OCI-LY1 (cell line): ENCODE measurements around the gene VWC2L.

ENCODE experiments used
- H2AFZ ChIP-seq: fragments of 200-600 bp; sonication (generic), shearing (Covaris generic); 2 replicates; pipeline ENCODE4 v1.6.0; 2014; ENCODE audit warnings: antibody characterized with exemption, mild to moderate bottlenecking, low read length
- H3F3A ChIP-seq: fragments of 200-600 bp; sonication (generic), shearing (Covaris generic); 2 replicates; pipeline ENCODE4 v1.6.0; 2014; ENCODE audit warnings: mild to moderate bottlenecking, antibody characterized with exemption, low read length, moderate library complexity; ENCODE audit not compliant: insufficient read depth
- H3K27ac ChIP-seq: fragments of 200-600 bp; sonication (generic); 2 replicates; pipeline ENCODE4 v1.5.1; 2014; ENCODE audit warnings: low read length, mixed run types, mild to moderate bottlenecking, low read depth; ENCODE audit not compliant: poor library complexity, severe bottlenecking
- H3K27me3 ChIP-seq: fragments of 200-600 bp; sonication (generic); 2 replicates; pipeline ENCODE4 v1.6.0; 2014; ENCODE audit warnings: antibody characterized with exemption, mild to moderate bottlenecking, low read length, moderate library complexity; ENCODE audit not compliant: insufficient read depth
- H3K36me3 ChIP-seq: fragments of 200-600 bp; sonication (generic); 2 replicates; pipeline ENCODE4 v1.6.1; 2014; ENCODE audit warnings: mild to moderate bottlenecking, antibody characterized with exemption, low read length, moderate library complexity, mixed read lengths; ENCODE audit not compliant: insufficient read depth
- H3K4me1 ChIP-seq: fragments of 200-600 bp; sonication (generic); 2 replicates; pipeline ENCODE4 v1.5.1; 2014; ENCODE audit warnings: mild to moderate bottlenecking, low read length, moderate library complexity; ENCODE audit not compliant: insufficient read depth, severe bottlenecking
- H3K4me2 ChIP-seq: fragments of 200-600 bp; sonication (generic), shearing (Covaris generic); 2 replicates; pipeline ENCODE4 v1.6.1; 2014; ENCODE audit warnings: low read length
- H3K4me3 ChIP-seq: fragments of 200-600 bp; sonication (generic); 2 replicates; pipeline ENCODE4 v1.5.1; 2014; ENCODE audit warnings: low read length, low read depth, mild to moderate bottlenecking, mixed read lengths; ENCODE audit not compliant: poor library complexity, severe bottlenecking
- H3K79me2 ChIP-seq: fragments of 200-600 bp; shearing (Covaris generic); 2 replicates; pipeline ENCODE4 v1.6.1; 2016; ENCODE audit warnings: mixed run types, low read length, mixed read lengths; ENCODE audit not compliant: insufficient read depth
- H3K9ac ChIP-seq: fragments of 200-600 bp; sonication (generic), shearing (Covaris generic); 2 replicates; pipeline ENCODE4 v1.6.1; 2014; ENCODE audit warnings: mild to moderate bottlenecking, low read length, mixed read lengths
- H3K9me2 ChIP-seq: fragments of 200-600 bp; sonication (generic), shearing (Covaris generic); 2 replicates; pipeline ENCODE4 v1.6.1; 2014; ENCODE audit warnings: low read depth, mild to moderate bottlenecking, low read length, mixed read lengths
- H3K9me3 ChIP-seq: fragments of 200-600 bp; shearing (Covaris generic); 2 replicates; pipeline ENCODE4 v1.6.1; 2014; ENCODE audit warnings: low read length, mixed read lengths
- H4K20me1 ChIP-seq: fragments of 200-600 bp; sonication (generic), shearing (Covaris generic); 2 replicates; pipeline ENCODE4 v1.6.0; 2016; ENCODE audit warnings: mild to moderate bottlenecking, low read length; ENCODE audit not compliant: insufficient read depth
- EZH2 ChIP-seq: fragments of 200-600 bp; sonication (generic), shearing (Covaris generic); IDR thresholded peaks from 2 replicates; pipeline ENCODE4 v1.8.0; 2017; ENCODE audit warnings: borderline replicate concordance, mixed run types, mild to moderate bottlenecking, antibody characterized with exemption, low read length, moderate library complexity, mixed read lengths
- TF ChIP-seq, protein P1 (sequence below): fragments of 200-600 bp; sonication (generic), shearing (Covaris generic); IDR thresholded peaks from 2 replicates; pipeline ENCODE4 v1.5.1; 2017; ENCODE audit warnings: mild to moderate bottlenecking, antibody characterized with exemption, low read length, moderate library complexity, mixed read lengths

The VWC2L gene

DNA sequence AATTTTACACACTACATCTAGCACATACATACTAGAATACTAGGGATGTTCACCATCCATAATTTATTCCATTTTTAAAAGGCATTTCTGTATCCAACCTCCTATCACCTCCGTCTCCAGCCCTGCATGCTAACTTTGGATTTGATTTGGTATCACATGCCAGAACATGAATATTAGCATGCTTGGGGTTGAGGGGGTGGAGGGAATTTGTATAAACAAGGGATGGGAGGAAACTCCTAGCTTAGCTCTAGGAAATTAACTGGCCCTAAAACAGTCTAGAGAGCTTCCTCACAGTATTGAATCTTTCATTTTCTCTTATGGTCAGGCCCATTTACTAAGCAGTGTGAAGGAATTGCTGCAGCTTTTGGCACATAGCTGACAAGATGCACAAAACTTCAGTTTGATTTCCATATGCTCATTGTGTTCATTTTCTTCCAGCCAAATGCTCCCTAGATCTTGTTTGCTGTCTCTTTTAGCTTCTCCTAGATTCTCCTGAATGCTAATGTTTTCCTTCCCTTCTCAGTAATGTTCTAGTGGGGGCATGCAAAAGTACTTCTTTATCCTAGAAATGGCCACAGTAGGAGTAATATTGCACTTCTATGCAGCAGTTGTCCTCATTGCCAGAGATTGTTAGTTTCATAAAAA is 135.2 kb downstream of the VWC2L start:
- Histone ChIP-seq H3K27me3 (no peaks in the 10 kb centered on the region), H3K9me2 (no peaks in the 10 kb centered on the region), H3K4me2 (no peak overlapping the region), H3F3A (no peaks in the 10 kb centered on the region), H4K20me1 (no peaks in the 10 kb centered on the region), H3K79me2 (no peaks in the 10 kb centered on the region), H3K36me3 (no peaks in the 10 kb centered on the region), H2AFZ (no peak overlapping the region), H3K4me1 (no peaks in the 10 kb centered on the region), H3K9me3 (no peaks in the 10 kb centered on the region), H3K4me3 (no peak overlapping the region), H3K9ac (no peak overlapping the region), H3K27ac (no peak overlapping the region)
- no peak for TF ChIP-seq EZH2
- TF ChIP-seq, protein P1, sequence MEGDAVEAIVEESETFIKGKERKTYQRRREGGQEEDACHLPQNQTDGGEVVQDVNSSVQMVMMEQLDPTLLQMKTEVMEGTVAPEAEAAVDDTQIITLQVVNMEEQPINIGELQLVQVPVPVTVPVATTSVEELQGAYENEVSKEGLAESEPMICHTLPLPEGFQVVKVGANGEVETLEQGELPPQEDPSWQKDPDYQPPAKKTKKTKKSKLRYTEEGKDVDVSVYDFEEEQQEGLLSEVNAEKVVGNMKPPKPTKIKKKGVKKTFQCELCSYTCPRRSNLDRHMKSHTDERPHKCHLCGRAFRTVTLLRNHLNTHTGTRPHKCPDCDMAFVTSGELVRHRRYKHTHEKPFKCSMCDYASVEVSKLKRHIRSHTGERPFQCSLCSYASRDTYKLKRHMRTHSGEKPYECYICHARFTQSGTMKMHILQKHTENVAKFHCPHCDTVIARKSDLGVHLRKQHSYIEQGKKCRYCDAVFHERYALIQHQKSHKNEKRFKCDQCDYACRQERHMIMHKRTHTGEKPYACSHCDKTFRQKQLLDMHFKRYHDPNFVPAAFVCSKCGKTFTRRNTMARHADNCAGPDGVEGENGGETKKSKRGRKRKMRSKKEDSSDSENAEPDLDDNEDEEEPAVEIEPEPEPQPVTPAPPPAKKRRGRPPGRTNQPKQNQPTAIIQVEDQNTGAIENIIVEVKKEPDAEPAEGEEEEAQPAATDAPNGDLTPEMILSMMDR: no peak

DNA sequence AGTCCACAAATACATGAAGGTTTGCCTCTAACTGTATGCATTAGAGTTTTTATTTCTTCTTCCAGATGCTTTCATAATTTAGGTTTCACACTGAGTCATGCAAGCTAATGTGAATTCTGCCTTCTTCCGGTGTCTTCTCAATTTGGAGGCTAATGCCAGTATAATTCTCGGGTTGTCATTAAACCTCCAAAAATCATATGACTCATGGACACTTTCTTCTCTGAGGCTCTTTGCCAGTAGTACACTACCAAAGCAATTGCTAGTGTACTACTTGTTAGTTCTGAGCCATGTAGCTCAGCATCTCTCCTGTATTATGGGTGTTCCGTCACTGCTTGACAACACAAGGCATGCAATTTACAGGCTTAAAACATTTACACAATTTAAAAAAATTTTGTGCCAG is 137.1 kb downstream of the VWC2L start:
- Histone ChIP-seq H3K4me2 (no peak overlapping the region), H3K9ac (no peak overlapping the region)

DNA sequence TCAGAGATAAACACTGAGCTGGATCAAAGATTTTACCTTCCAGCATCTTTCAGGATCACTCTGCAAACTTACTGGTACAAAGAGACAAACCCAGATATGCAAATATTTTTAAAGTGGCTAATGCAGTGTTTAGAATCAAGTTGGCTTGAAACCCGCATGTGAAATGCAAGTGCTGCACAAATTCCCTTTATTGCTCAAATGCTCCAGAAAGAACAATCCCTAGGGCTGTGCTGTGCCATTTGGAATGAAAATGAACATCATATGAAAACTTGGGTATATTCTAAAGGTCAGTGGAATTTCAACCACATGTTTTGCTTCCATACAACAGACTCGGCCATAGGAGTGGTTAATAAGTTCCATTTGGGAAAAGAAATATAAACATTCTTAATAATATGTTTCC is 139.1 kb downstream of the VWC2L start:
- Histone ChIP-seq H4K20me1 (no peaks in the 10 kb centered on the region), H3K9me3 (no peaks in the 10 kb centered on the region), H3K4me2 (no peak overlapping the region), H2AFZ (no peak overlapping the region), H3K9ac (no peak overlapping the region), H3K4me3 (no peak overlapping the region), H3K36me3 (no peaks in the 10 kb centered on the region), H3K79me2 (no peaks in the 10 kb centered on the region), H3K9me2 (no peaks in the 10 kb centered on the region), H3K27ac (no peak overlapping the region), H3F3A (no peaks in the 10 kb centered on the region), H3K4me1 (no peaks in the 10 kb centered on the region), H3K27me3 (no peaks in the 10 kb centered on the region)
- TF ChIP-seq, protein P1: no peak
- no peak for TF ChIP-seq EZH2

More for the DNA sequence above, 137.1 kb downstream of the VWC2L start:
- Histone ChIP-seq H3K9me2 (no peaks in the 10 kb centered on the region), H3K79me2 (no peaks in the 10 kb centered on the region), H3K4me3 (no peak overlapping the region), H3F3A (no peaks in the 10 kb centered on the region), H3K4me1 (no peaks in the 10 kb centered on the region), H4K20me1 (no peaks in the 10 kb centered on the region), H3K9me3 (no peaks in the 10 kb centered on the region), H2AFZ (no peak overlapping the region), H3K27me3 (no peaks in the 10 kb centered on the region), H3K27ac (no peak overlapping the region), H3K36me3 (no peaks in the 10 kb centered on the region)
- TF ChIP-seq EZH2: no peak
- TF ChIP-seq, protein P1: no peak
